NCI-H2227 treated with DMSO at 0.1 percent for 48 hours (cell line): ENCODE measurements around the gene NAA35.

ENCODE experiments used
- DNase-seq: peaks from one replicate; lab custom pipeline; 2025; lab: John Stamatoyannopoulos, UW

Gene NAA35

GRCh38 chr9:86062845-86063693 is 122.1 kb downstream of the NAA35 start:
- no peak for DNase-seq

DNA sequence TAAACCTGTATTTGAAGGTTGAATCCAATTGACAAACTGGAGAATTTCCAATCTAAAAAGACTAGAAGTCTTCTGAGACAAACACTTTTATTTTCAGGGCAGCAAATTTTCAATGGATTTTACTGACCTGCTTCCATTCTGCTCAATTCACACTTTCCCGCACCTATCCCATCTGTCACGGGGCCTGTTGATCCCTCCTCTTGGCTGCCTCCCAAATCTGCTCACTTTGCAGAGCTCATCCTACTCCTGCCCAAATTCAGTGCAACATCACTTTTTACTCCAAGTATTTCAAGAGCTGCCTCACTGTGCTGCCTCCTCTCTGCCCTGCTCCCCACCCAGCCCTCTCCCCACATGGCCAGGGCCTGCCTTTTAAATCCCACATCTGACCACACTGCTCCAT is 123.3 kb downstream of the NAA35 start:
- no peak for DNase-seq

GRCh38 chr9:86069206-86069869 is 128.4 kb downstream of the NAA35 start:
- no peak for DNase-seq
